ENCODE results near the gene CDYL.

DNA sequence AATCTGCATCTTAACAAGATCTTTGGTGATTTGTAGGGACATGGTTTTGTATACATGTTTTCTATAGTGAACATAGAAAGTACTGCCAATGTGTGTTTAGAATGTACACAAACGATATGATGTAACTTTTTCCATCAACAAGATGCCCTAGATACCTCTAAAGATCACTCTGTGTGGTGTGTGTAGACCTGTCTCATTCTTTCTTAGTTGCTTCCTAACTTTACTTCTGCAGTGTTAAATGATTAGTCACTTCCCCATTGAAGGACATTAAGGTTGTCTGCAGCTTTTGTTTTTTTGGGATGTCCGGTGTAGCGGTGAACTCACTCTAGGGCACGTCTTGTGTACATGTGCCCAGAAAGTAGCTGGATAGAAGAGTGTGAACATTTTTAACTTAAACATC, 35.9 kb downstream of the CDYL start:
- no peak for TF ChIP-seq POLR2A (IDR thresholded peaks at IDR 0.05)
- TF ChIP-seq, protein P1, sequence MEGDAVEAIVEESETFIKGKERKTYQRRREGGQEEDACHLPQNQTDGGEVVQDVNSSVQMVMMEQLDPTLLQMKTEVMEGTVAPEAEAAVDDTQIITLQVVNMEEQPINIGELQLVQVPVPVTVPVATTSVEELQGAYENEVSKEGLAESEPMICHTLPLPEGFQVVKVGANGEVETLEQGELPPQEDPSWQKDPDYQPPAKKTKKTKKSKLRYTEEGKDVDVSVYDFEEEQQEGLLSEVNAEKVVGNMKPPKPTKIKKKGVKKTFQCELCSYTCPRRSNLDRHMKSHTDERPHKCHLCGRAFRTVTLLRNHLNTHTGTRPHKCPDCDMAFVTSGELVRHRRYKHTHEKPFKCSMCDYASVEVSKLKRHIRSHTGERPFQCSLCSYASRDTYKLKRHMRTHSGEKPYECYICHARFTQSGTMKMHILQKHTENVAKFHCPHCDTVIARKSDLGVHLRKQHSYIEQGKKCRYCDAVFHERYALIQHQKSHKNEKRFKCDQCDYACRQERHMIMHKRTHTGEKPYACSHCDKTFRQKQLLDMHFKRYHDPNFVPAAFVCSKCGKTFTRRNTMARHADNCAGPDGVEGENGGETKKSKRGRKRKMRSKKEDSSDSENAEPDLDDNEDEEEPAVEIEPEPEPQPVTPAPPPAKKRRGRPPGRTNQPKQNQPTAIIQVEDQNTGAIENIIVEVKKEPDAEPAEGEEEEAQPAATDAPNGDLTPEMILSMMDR (IDR thresholded peaks at IDR 0.05 in 4 of 5, conservative IDR thresholded peaks at IDR 0.05 in 1 of 5), result no peak

All from gastrocnemius medialis (tissue), 4 donors.